Measurements from ENCODE around the gene HSD11B1L. TPM values are rescaled to one million over a fixed set of nuclear protein-coding genes. Genes with fewer than 3 reads are reported as not detected.
"Not testable (repeated sequence)": the region's sequence is repeated elsewhere in the genome, so short reads cannot be mapped to it uniquely, and the experiment has no call there.

The HSD11B1L gene
- total RNA-seq, 1 experiment from 2014 or later: 2.3 TPM

- Mint-ChIP-seq H3K4me1 (ENCODE audit: low read depth, unreplicated experiment) (no peaks in the 10 kb centered on the region), H3K27me3 (ENCODE audit: unreplicated experiment) (no peaks in the 10 kb centered on the region), H3K4me3 (ENCODE audit: low read depth, unreplicated experiment) (no peak overlapping the region), H3K27ac (ENCODE audit: unreplicated experiment) (peak overlapping the region; percentile 36), H3K36me3 (ENCODE audit: insufficient read depth, unreplicated experiment) (peaks cover 86% of the 10 kb centered on the region), H3K9me3 (ENCODE audit: low read depth, unreplicated experiment) (no peaks in the 10 kb centered on the region)
- no peak for TF ChIP-seq CTCF (IDR thresholded peaks at IDR 0.05; ENCODE audit: unreplicated experiment)
- intact Hi-C loops (cut with micrococcal nuclease; ENCODE audit: unreplicated experiment): no loop called here
- CTCF ChIA-PET: no interaction called here
- BruUV-seq (replicated peaks): no TSS peak
- no peak for DNase-seq
These were observed 16.4 kb downstream of the HSD11B1L start for GRCh38 chr19:5697022-5697889.

GRCh38 chr19:5697890-5698634 lies 17.2 kb downstream of the HSD11B1L start:
- H3K4me3 Mint-ChIP-seq (ENCODE audit: low read depth, unreplicated experiment): no peak overlapping the region
- intact Hi-C loops (cut with micrococcal nuclease; ENCODE audit: unreplicated experiment): no loop called here
- H3K36me3 Mint-ChIP-seq (ENCODE audit: insufficient read depth, unreplicated experiment): peaks cover 82% of the 10 kb centered on the region
- no peak for DNase-seq
- no peak overlapping the region for H3K27ac Mint-ChIP-seq (ENCODE audit: unreplicated experiment)
- no peak for TF ChIP-seq CTCF (IDR thresholded peaks at IDR 0.05; ENCODE audit: unreplicated experiment)
- CTCF ChIA-PET: no interaction called here
- H3K27me3 Mint-ChIP-seq (ENCODE audit: unreplicated experiment): no peaks in the 10 kb centered on the region
- H3K9me3 Mint-ChIP-seq (ENCODE audit: low read depth, unreplicated experiment): no peaks in the 10 kb centered on the region
- peaks cover 2% of the 10 kb centered on the region for H3K4me1 Mint-ChIP-seq (ENCODE audit: low read depth, unreplicated experiment)
- no TSS peak for BruUV-seq (replicated peaks)

GRCh38 chr19:5698635-5699422 lies 18.0 kb downstream of the HSD11B1L start:
- Mint-ChIP-seq H3K27me3 (ENCODE audit: unreplicated experiment) (no peaks in the 10 kb centered on the region), H3K27ac (ENCODE audit: unreplicated experiment) (no peak overlapping the region), H3K9me3 (ENCODE audit: low read depth, unreplicated experiment) (no peaks in the 10 kb centered on the region), H3K4me3 (ENCODE audit: low read depth, unreplicated experiment) (no peak overlapping the region), H3K4me1 (ENCODE audit: low read depth, unreplicated experiment) (peaks cover 8% of the 10 kb centered on the region), H3K36me3 (ENCODE audit: insufficient read depth, unreplicated experiment) (peaks cover 82% of the 10 kb centered on the region)
- CTCF ChIA-PET: no interaction called here
- TF ChIP-seq CTCF (IDR thresholded peaks at IDR 0.05; ENCODE audit: unreplicated experiment): no peak
- no TSS peak for BruUV-seq (replicated peaks)
- intact Hi-C loops (cut with micrococcal nuclease; ENCODE audit: unreplicated experiment): no loop called here
- no peak for DNase-seq

- Mint-ChIP-seq H3K4me1 (ENCODE audit: low read depth, unreplicated experiment) (peaks cover 8% of the 10 kb centered on the region), H3K9me3 (ENCODE audit: low read depth, unreplicated experiment) (no peaks in the 10 kb centered on the region), H3K4me3 (ENCODE audit: low read depth, unreplicated experiment) (no peak overlapping the region), H3K27me3 (ENCODE audit: unreplicated experiment) (no peaks in the 10 kb centered on the region), H3K36me3 (ENCODE audit: insufficient read depth, unreplicated experiment) (peaks cover 78% of the 10 kb centered on the region), H3K27ac (ENCODE audit: unreplicated experiment) (no peak overlapping the region)
- intact Hi-C loops (cut with micrococcal nuclease; ENCODE audit: unreplicated experiment): no loop called here
- DNase-seq: no peak
- BruUV-seq (replicated peaks): no TSS peak
- CTCF ChIA-PET: no interaction called here
- no peak for TF ChIP-seq CTCF (IDR thresholded peaks at IDR 0.05; ENCODE audit: unreplicated experiment)
These were observed 19.7 kb downstream of the HSD11B1L start for GRCh38 chr19:5700455-5701092.

- BruUV-seq (replicated peaks); H3K27me3 Mint-ChIP-seq (ENCODE audit: unreplicated experiment); H3K27ac Mint-ChIP-seq (ENCODE audit: unreplicated experiment); intact Hi-C loops (cut with micrococcal nuclease; ENCODE audit: unreplicated experiment); H3K4me3 Mint-ChIP-seq (ENCODE audit: low read depth, unreplicated experiment); DNase-seq; H3K4me1 Mint-ChIP-seq (ENCODE audit: low read depth, unreplicated experiment); CTCF ChIA-PET; H3K9me3 Mint-ChIP-seq (ENCODE audit: low read depth, unreplicated experiment): not testable (repeated sequence)
- H3K36me3 Mint-ChIP-seq (ENCODE audit: insufficient read depth, unreplicated experiment): peaks cover 78% of the 10 kb centered on the region
These were observed 21.2 kb downstream of the HSD11B1L start for GRCh38 chr19:5702053-5702410.

All from Calu3 (cell line).